ENCODE data around the gene SERPINE2. TPM values are rescaled to one million over a fixed set of nuclear protein-coding genes. Genes with fewer than 3 reads are reported as not detected.

SERPINE2 gene
- total RNA-seq, 6 experiments from 2014 or later, result 145 to 385 (median 169) TPM

DNA sequence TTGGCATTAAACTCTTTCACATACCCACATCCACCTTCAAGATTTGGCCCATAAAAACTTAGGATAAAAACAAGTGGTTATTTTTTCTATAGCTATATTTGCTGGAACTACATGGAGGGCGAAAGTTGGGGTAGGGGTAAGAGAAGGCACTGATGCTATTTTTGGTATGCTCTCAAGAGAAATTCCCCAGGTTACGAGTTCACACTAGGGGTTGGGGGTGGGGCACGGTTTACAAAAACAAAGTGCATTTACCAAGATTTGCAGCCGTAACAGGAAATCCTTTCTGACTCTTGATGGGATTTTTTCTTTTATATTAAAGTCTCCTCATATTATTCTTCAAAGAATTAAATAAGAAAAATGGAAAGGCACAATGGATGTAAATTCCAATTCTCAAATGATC is 6.8 kb downstream of the SERPINE2 start:
- TF ChIP-seq, protein P1, sequence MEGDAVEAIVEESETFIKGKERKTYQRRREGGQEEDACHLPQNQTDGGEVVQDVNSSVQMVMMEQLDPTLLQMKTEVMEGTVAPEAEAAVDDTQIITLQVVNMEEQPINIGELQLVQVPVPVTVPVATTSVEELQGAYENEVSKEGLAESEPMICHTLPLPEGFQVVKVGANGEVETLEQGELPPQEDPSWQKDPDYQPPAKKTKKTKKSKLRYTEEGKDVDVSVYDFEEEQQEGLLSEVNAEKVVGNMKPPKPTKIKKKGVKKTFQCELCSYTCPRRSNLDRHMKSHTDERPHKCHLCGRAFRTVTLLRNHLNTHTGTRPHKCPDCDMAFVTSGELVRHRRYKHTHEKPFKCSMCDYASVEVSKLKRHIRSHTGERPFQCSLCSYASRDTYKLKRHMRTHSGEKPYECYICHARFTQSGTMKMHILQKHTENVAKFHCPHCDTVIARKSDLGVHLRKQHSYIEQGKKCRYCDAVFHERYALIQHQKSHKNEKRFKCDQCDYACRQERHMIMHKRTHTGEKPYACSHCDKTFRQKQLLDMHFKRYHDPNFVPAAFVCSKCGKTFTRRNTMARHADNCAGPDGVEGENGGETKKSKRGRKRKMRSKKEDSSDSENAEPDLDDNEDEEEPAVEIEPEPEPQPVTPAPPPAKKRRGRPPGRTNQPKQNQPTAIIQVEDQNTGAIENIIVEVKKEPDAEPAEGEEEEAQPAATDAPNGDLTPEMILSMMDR (IDR thresholded peaks at IDR 0.05), result no peak
- Mint-ChIP-seq H3K36me3 (ENCODE audit: low read depth) (no peaks in the 10 kb centered on the region; the same call in 1 of the 2 replicates), H3K4me1 (ENCODE audit: low read depth) (peaks cover 25% of the 10 kb centered on the region), H3K4me3 (no peak overlapping the region), H3K9me3 (no peaks in the 10 kb centered on the region), H3K27me3 (ENCODE audit: insufficient read depth) (peaks cover 4% of the 10 kb centered on the region), H3K27ac (no peak overlapping the region)
- no peak for DNase-seq

DNA sequence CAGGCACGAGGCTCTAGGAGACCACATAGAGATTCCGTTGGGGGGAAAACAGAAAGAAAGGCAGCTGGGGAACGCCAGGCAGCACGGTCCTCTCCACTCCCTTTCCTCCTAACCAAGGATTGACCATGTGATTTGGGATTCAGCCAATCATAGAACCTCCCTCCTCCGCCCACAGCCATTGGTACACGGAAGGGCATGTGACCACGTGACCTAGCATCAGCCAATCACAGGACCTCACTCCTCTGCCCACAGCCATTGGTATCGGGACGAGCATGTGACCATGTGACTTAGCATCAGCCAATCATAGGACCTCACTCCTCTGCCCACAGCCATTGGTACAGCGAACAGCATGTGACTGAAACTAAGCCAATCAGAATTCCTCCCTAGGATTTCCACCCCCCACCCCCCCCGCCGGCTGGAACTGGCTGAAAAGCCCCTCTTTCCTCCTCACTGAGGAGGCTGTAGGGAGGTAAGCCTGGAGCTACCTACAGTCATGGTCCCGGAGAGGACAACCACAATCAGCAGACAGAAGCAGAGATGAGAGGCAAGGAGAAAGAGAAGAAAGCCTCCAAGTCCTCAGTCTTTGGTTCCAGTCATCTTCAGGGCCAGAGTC is 7.6 kb downstream of the SERPINE2 start:
- H3K27me3 Mint-ChIP-seq (ENCODE audit: insufficient read depth), result peaks cover 4% of the 10 kb centered on the region

DNA sequence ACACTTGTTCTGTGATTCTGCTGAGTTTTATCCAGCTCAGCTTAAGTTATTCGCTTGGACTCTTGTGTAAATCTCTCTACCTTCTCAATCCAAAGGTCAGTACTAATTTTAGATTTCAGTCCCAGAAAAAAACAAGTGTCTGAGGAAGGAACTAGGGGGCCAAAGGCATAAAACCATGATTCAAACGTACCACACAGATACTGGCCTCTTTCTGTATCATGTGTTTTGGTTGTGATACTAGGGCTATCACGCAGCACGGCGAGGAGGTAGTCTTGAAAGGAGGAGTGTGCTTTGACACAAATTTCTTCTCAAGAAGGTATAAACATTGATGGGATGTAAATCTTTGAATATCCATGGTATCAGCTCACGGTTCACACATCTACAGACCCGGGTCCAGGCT is 8.3 kb downstream of the SERPINE2 start:
- DNase-seq, result no peak
- Mint-ChIP-seq H3K9me3 (no peaks in the 10 kb centered on the region), H3K27me3 (ENCODE audit: insufficient read depth) (peaks cover 4% of the 10 kb centered on the region), H3K4me3 (no peak overlapping the region), H3K36me3 (ENCODE audit: low read depth) (peaks cover 6% of the 10 kb centered on the region), H3K4me1 (ENCODE audit: low read depth) (peaks cover 20% of the 10 kb centered on the region), H3K27ac (no peak overlapping the region)
- TF ChIP-seq, protein P1 (IDR thresholded peaks at IDR 0.05), result no peak

More for the DNA sequence above, 7.6 kb downstream of the SERPINE2 start:
- Mint-ChIP-seq H3K4me1 (ENCODE audit: low read depth) (peaks cover 18% of the 10 kb centered on the region), H3K36me3 (ENCODE audit: low read depth) (peaks cover 1% of the 10 kb centered on the region; the same call in 1 of the 2 replicates), H3K4me3 (no peak overlapping the region), H3K9me3 (no peaks in the 10 kb centered on the region), H3K27ac (no peak overlapping the region)
- no peak for DNase-seq
- TF ChIP-seq, protein P1 (IDR thresholded peaks at IDR 0.05), result no peak

DNA sequence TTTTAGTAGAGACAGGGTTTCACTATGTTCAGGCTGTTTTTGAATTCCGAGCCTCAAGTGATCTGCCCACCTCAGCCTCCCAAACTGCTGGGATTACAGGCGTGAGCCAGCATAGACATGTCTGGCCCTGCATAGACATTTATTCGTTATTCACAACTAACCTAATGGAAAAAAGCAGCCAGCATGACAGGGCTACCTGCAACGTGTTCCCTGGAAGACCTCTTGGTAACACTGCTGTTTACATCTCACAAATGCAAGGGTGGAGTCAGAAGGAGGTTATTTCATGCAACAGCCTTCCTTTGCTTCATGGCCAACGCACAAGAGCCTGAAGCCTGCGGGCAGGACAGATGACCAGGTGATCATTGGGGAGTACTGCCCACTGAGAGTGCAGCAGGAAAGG is 9.2 kb downstream of the SERPINE2 start:
- Mint-ChIP-seq H3K36me3 (ENCODE audit: low read depth) (peaks cover 6% of the 10 kb centered on the region), H3K4me3 (no peak overlapping the region), H3K9me3 (no peaks in the 10 kb centered on the region), H3K27ac (no peak overlapping the region), H3K27me3 (ENCODE audit: insufficient read depth) (peaks cover 4% of the 10 kb centered on the region), H3K4me1 (ENCODE audit: low read depth) (peaks cover 26% of the 10 kb centered on the region)
- TF ChIP-seq, protein P1 (IDR thresholded peaks at IDR 0.05), result no peak
- DNase-seq, result no peak

DNA sequence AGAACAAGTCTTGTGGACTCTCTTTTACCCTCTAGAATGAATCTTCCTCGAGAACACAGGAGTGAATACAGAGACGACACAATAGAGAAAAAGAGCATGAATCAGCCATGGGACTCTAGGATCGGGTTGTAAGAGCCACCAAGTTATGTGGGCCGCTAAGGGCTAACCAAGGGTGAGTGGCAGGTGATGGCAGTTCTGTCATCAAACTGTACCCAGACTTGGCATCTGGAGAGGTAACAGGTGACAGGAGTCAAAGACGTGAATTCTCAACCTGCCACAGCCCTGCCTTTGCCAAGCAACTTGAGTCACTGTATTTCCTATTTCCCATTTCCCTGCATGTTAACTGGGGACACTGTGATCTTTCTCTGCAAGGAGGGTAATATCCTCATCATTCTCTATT is 11.2 kb downstream of the SERPINE2 start:
- H3K36me3 Mint-ChIP-seq (ENCODE audit: low read depth), result peaks cover 8% of the 10 kb centered on the region
- TF ChIP-seq, protein P1 (IDR thresholded peaks at IDR 0.05), result no peak
- no peak overlapping the region for H3K4me3 Mint-ChIP-seq
- peaks cover 4% of the 10 kb centered on the region for H3K27me3 Mint-ChIP-seq (ENCODE audit: insufficient read depth)
- DNase-seq, result no peak
- H3K27ac Mint-ChIP-seq, result no peak overlapping the region
- peaks cover 34% of the 10 kb centered on the region for H3K4me1 Mint-ChIP-seq (ENCODE audit: low read depth)
- H3K9me3 Mint-ChIP-seq, result no peaks in the 10 kb centered on the region
